Activated CD4-positive, CD25-positive, alpha-beta regulatory T cell treated with anti-CD3 and anti-CD28 coated beads, Interleukin-2, amount 50 U/mL, for 72 hours (primary cell): ENCODE results near the gene NDUFS2.

Source experiments
- DNase-seq: peaks from one replicate; pipeline ENCODE4 v3.0.0; 2021

Gene NDUFS2

GRCh38 chr1:161196521-161197451, 5.4 kb upstream of the NDUFS2 start:
- DNase-seq: no peak

- no peak for DNase-seq
Measured at GRCh38 chr1:161197560-161198193, 4.5 kb upstream of the NDUFS2 start.

- DNase-seq: no peak
Measured at GRCh38 chr1:161198194-161198896, 3.8 kb upstream of the NDUFS2 start.

- DNase-seq: no peak
Measured at GRCh38 chr1:161198897-161199431, 3.2 kb upstream of the NDUFS2 start, which contains the start of gene ADAMTS4. Gene ADAMTS4 (minus strand): TSS chr1:161199054. CDS start chr1:161198627, 427 bp downstream.

- no peak for DNase-seq
Measured at GRCh38 chr1:161199506-161200139, 2.5 kb upstream of the NDUFS2 start.

GRCh38 chr1:161200421-161200991, 1.7 kb upstream of the NDUFS2 start:
- no peak for DNase-seq

GRCh38 chr1:161200992-161201835, 953 bp upstream of the NDUFS2 start:
- DNase-seq: no peak

- DNase-seq: no peak
Measured at GRCh38 chr1:161206411-161207140, 4.4 kb downstream of the NDUFS2 start.

- no peak for DNase-seq
Measured at GRCh38 chr1:161207173-161207572, 5.0 kb downstream of the NDUFS2 start.

GRCh38 chr1:161209790-161210409, 7.7 kb downstream of the NDUFS2 start:
- peak; percentile 63 for DNase-seq

- no peak for DNase-seq
Measured at GRCh38 chr1:161214369-161214768, 12.2 kb downstream of the NDUFS2 start.

GRCh38 chr1:161215076-161215475, 12.9 kb downstream of the NDUFS2 start, which contains the start of gene FCER1G:
Gene FCER1G (plus strand): TSS chr1:161215295. CDS start chr1:161215322, 27 bp downstream.
- DNase-seq: no peak

- no peak for DNase-seq
Measured at GRCh38 chr1:161216945-161217712, 15.0 kb downstream of the NDUFS2 start.

GRCh38 chr1:161217831-161218230, 15.7 kb downstream of the NDUFS2 start:
- no peak for DNase-seq

- DNase-seq: no peak
Measured at GRCh38 chr1:161218301-161219077, 16.3 kb downstream of the NDUFS2 start.

- no peak for DNase-seq
Measured at GRCh38 chr1:161219078-161219892, 17.1 kb downstream of the NDUFS2 start.

- no peak for DNase-seq
Measured at GRCh38 chr1:161220002-161220401, 17.8 kb downstream of the NDUFS2 start.
